Nephron progenitor cell (in vitro differentiated cells): ENCODE data around the gene ARHGAP8.

Experiments
- DNase-seq: peaks from one replicate; pipeline ENCODE4 v3.0.0; 2021
- H3K27ac Mint-ChIP-seq: 2 replicates; pipeline ENCODE4 v1.8.0; 2021; ENCODE audit warnings: mild to moderate bottlenecking, moderate library complexity, mixed read lengths
- H3K27me3 Mint-ChIP-seq: 2 replicates; pipeline ENCODE4 v1.8.0; 2021; ENCODE audit warnings: mild to moderate bottlenecking, low read depth, mixed read lengths; ENCODE audit not compliant: poor library complexity
- H3K36me3 Mint-ChIP-seq: 2 replicates; pipeline ENCODE4 v1.8.0; 2021; ENCODE audit warnings: low read depth, mixed read lengths
- H3K4me1 Mint-ChIP-seq: 2 replicates; pipeline ENCODE4 v1.8.0; 2021; ENCODE audit warnings: mixed read lengths
- H3K4me3 Mint-ChIP-seq: 2 replicates; pipeline ENCODE4 v1.8.0; 2021; ENCODE audit warnings: mild to moderate bottlenecking, moderate library complexity, mixed read lengths
- H3K9me3 Mint-ChIP-seq: 2 replicates; pipeline ENCODE4 v1.8.0; 2021; ENCODE audit warnings: mild to moderate bottlenecking, moderate library complexity, mixed read lengths
- TF ChIP-seq, protein P1 (sequence below): fragments of 200-600 bp; sonication (generic); IDR thresholded peaks from 2 replicates; pipeline ENCODE4 v1.5.0; 2021; ENCODE audit warnings: antibody characterized with exemption

ARHGAP8 gene

DNA sequence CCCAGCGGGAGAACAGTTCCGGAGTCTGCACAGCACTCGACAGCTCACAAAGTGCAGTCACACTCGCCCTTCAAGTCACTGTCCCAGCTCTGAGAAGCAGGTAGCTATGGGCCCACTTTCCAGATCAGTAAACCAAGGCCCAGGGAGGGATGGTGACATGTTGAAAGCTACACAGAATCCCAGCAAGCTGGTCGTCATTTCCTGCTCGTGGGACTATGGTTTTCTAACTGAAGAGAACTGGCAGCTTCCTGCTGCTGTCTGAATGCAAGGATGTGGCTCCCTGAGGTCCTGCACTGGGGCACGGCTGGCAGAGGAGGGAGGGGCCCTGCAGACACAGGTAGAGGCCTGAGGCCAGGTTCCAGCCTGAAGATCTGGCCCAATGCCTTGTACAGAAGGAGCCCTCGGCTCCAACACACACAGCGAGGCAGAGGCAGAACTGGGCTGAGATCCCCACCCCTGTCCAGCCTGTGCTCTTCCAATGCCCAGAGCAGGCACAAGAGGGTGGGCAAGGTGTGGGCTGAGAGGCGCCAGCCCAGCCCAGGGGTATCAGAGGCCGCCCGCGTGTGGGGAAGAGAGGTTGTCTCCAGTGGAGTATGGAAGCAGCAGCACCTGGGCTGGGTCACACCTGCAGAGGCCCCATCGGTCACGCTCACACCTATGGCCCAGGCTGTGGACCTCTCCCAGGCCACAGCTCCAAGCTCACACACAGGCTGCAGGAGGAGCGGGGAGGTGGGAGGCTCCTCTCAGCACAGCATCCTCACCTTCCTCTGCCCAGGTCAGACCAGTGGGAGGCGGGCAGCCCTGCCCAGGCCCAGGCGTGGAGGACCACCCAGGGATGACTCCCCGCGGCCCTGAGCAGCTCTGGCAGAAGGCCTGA is 138.3 kb downstream of the ARHGAP8 start:
- no peak overlapping the region for H3K4me3 Mint-ChIP-seq
- H3K27ac Mint-ChIP-seq: no peak overlapping the region
- no peaks in the 10 kb centered on the region for H3K9me3 Mint-ChIP-seq
- peaks cover 18% of the 10 kb centered on the region for H3K36me3 Mint-ChIP-seq
- H3K27me3 Mint-ChIP-seq: peaks cover 6% of the 10 kb centered on the region
- no peak for DNase-seq
- peaks cover 7% of the 10 kb centered on the region for H3K4me1 Mint-ChIP-seq
- TF ChIP-seq, protein P1, sequence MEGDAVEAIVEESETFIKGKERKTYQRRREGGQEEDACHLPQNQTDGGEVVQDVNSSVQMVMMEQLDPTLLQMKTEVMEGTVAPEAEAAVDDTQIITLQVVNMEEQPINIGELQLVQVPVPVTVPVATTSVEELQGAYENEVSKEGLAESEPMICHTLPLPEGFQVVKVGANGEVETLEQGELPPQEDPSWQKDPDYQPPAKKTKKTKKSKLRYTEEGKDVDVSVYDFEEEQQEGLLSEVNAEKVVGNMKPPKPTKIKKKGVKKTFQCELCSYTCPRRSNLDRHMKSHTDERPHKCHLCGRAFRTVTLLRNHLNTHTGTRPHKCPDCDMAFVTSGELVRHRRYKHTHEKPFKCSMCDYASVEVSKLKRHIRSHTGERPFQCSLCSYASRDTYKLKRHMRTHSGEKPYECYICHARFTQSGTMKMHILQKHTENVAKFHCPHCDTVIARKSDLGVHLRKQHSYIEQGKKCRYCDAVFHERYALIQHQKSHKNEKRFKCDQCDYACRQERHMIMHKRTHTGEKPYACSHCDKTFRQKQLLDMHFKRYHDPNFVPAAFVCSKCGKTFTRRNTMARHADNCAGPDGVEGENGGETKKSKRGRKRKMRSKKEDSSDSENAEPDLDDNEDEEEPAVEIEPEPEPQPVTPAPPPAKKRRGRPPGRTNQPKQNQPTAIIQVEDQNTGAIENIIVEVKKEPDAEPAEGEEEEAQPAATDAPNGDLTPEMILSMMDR: no peak

DNA sequence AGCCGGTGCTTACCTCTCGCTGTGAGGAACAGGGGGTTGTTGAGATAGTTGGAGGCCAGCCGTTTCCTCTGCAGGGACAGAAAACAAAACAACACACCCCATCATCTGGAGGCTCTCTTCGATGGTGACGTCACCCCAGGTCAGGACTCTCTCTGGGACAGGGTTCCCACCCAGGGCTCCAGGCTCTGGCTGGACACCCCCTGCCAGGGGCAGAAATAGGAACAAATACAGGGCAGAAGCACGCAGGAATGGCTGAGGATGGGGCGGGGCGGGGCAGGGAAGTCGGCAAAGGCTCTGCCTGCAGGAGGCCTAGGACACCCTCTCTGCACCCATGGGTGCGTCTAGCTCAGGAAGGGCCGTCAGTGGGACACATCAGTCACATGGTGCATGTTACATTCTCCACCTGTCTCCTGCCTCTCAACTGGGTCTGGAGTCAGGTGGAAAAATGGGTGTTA is 138.9 kb downstream of the ARHGAP8 start:
- H3K27ac Mint-ChIP-seq: no peak overlapping the region
- H3K36me3 Mint-ChIP-seq: peaks cover 19% of the 10 kb centered on the region
- TF ChIP-seq, protein P1: no peak

DNA sequence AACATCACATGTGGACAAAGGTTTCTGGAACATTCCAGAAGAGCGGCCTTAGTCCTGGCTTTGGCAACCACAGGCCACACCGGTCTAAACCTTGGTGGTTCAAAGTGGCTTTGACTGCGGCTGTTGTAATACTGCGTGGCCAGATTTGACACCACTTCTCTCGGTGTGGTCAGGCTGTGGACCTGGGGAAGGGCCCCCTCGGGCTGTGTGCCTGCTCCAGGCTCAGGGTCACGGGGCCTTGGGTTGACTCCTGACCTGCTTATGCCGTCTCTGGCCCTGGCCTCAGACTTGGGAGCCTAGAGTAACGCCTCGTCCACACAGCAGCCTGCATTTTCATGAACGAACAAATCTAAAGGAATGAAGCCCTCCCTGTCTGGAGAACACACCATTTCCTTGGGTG is 139.4 kb downstream of the ARHGAP8 start:
- Mint-ChIP-seq H3K9me3 (no peaks in the 10 kb centered on the region), H3K36me3 (peaks cover 21% of the 10 kb centered on the region), H3K27ac (peak overlapping the region; percentile 65), H3K4me3 (no peak overlapping the region), H3K4me1 (peaks cover 7% of the 10 kb centered on the region), H3K27me3 (peaks cover 6% of the 10 kb centered on the region)
- no peak for DNase-seq
- TF ChIP-seq, protein P1: no peak

More for the DNA sequence above, 138.9 kb downstream of the ARHGAP8 start:
- H3K4me3 Mint-ChIP-seq: no peak overlapping the region
- H3K4me1 Mint-ChIP-seq: peaks cover 7% of the 10 kb centered on the region
- H3K27me3 Mint-ChIP-seq: peaks cover 6% of the 10 kb centered on the region
- H3K9me3 Mint-ChIP-seq: no peaks in the 10 kb centered on the region
- no peak for DNase-seq

DNA sequence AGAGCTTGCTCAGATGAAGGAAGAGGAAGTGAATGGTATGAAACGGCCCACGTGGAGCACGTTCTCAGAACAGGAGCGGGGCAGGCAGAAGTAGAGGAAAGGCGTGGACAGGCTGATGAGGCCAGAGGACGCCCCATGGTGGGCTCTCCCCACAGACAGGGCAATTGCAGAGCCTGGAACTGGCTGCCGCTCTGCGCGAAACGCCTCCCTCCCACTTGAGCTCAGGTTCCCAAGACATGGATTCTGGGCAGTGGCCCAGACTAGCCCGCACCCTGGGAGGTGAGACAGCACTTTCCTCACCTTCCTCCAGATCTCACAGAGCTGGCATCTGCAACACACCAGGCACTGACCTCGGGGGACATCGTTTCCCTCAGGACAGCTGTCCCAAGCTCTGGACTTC is 139.9 kb downstream of the ARHGAP8 start:
- Mint-ChIP-seq H3K9me3 (no peaks in the 10 kb centered on the region), H3K27me3 (peaks cover 6% of the 10 kb centered on the region), H3K4me3 (no peak overlapping the region), H3K4me1 (peaks cover 7% of the 10 kb centered on the region), H3K27ac (peak overlapping the region; percentile 84), H3K36me3 (peaks cover 26% of the 10 kb centered on the region)
- TF ChIP-seq, protein P1: no peak
- no peak for DNase-seq

DNA sequence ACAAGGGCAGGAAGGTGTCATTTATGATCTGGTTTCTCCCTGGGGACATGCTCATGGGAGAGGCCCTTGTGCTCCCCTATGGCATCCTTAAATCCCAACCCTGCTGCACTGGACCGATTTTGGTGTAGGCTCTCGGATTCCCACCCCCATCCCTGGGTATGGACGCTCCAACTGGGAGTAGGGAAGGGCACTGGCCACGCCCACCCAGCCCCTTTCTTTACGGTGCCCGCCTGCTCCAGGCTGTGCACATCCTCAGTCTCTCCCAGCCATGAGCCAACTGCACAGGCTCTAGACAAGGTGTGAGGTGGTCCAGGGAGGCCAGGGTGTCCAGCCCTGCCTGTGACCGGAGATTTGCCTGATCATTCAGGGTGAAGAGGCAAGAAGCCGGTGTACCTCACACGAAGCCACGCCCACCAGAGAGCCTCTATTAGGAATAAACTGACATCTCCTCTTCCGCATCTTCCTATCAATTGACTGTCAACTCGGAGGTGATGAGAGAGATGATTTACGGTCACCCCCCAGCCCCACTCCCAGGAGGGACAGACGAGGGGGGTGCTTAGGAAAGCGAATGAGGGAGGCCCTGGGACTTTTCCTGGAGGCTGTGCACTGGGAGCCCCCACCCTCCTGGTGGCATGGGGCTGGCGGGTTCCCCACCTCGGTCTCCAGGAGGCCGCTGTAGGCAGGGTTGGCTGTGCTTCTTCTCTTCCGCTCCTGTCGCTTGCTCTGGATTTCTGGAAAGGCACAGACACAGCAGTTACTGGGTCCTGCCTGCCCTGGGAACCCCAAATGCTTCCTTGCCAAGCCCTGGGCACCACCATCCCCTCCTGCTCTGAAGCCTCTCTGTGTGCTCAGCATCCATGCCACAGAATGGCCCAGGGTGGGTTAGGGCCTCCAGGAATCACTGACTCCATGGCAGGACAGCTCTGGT is 140.7 kb downstream of the ARHGAP8 start:
- Mint-ChIP-seq H3K27ac (peak overlapping the region; percentile 80), H3K36me3 (peaks cover 34% of the 10 kb centered on the region), H3K4me3 (no peak overlapping the region), H3K4me1 (peaks cover 7% of the 10 kb centered on the region), H3K27me3 (peaks cover 6% of the 10 kb centered on the region), H3K9me3 (no peaks in the 10 kb centered on the region)
- TF ChIP-seq, protein P1: no peak
- DNase-seq: no peak
